ENCODE data around the gene NR3C1.

The NR3C1 gene

GRCh38 chr5:143447983-143448382 lies 44.5 kb upstream of the NR3C1 start:
- Histone ChIP-seq H3K79me2 (ENCODE audit: insufficient read depth, low read length) (no peaks in the 10 kb centered on the region), H3K9me3 (ENCODE audit: insufficient read depth, low read length) (no peaks in the 10 kb centered on the region), H3K36me3 (ENCODE audit: low read length) (no peaks in the 10 kb centered on the region), H3K9ac (ENCODE audit: low read length) (no peak overlapping the region), H2AFZ (ENCODE audit: low read depth, low read length, severe bottlenecking) (peak overlapping the region; percentile 79), H3K27me3 (ENCODE audit: low read length) (no peaks in the 10 kb centered on the region), H3F3A (ENCODE audit: insufficient read depth) (no peaks in the 10 kb centered on the region), H4K20me1 (ENCODE audit: low read depth, low read length) (no peaks in the 10 kb centered on the region), H3K27ac (ENCODE audit: low read depth, low read length) (no peak overlapping the region), H3K4me2 (ENCODE audit: low read depth, low read length, poor library complexity, severe bottlenecking) (no peak overlapping the region), H3K9me2 (replicated peaks; ENCODE audit: insufficient read depth, low read length) (no peaks in the 10 kb centered on the region), H3K4me3 (ENCODE audit: insufficient read depth, low read length, poor library complexity, severe bottlenecking) (no peak overlapping the region)
- no peak for TF ChIP-seq CTCF (IDR thresholded peaks at IDR 0.05; ENCODE audit: insufficient read depth, low read length, poor library complexity, severe bottlenecking)

- no peak overlapping the region for H3K4me3 ChIP-seq (ENCODE audit: insufficient read depth, low read length, poor library complexity, severe bottlenecking)
- no peaks in the 10 kb centered on the region for H3K9me3 ChIP-seq (ENCODE audit: insufficient read depth, low read length)
- H3K4me2 ChIP-seq (ENCODE audit: low read depth, low read length, poor library complexity, severe bottlenecking), result no peak overlapping the region
- H2AFZ ChIP-seq (ENCODE audit: low read depth, low read length, severe bottlenecking), result no peak overlapping the region
- no peaks in the 10 kb centered on the region for H3F3A ChIP-seq (ENCODE audit: insufficient read depth)
- no peaks in the 10 kb centered on the region for H3K79me2 ChIP-seq (ENCODE audit: insufficient read depth, low read length)
- no peak overlapping the region for H3K27ac ChIP-seq (ENCODE audit: low read depth, low read length)
- no peak for TF ChIP-seq EZH2phosphoT487 (conservative IDR thresholded peaks at IDR 0.05; ENCODE audit: low read length)
- no peak for TF ChIP-seq CTCF (IDR thresholded peaks at IDR 0.05; ENCODE audit: insufficient read depth, low read length, poor library complexity, severe bottlenecking)
- H3K27me3 ChIP-seq (ENCODE audit: low read length), result no peaks in the 10 kb centered on the region
- no peak overlapping the region for H3K9ac ChIP-seq (ENCODE audit: low read length)
- H3K9me2 ChIP-seq (replicated peaks; ENCODE audit: insufficient read depth, low read length), result no peaks in the 10 kb centered on the region
- no peaks in the 10 kb centered on the region for H3K36me3 ChIP-seq (ENCODE audit: low read length)
- no peaks in the 10 kb centered on the region for H4K20me1 ChIP-seq (ENCODE audit: low read depth, low read length)
Observed at GRCh38 chr5:143446535-143447226, 43.2 kb upstream of the NR3C1 start.

GRCh38 chr5:143445776-143446175 lies 42.3 kb upstream of the NR3C1 start:
- peak overlapping the region; percentile 37 for H2AFZ ChIP-seq (ENCODE audit: low read depth, low read length, severe bottlenecking)
- H4K20me1 ChIP-seq (ENCODE audit: low read depth, low read length), result no peaks in the 10 kb centered on the region
- no peaks in the 10 kb centered on the region for H3K79me2 ChIP-seq (ENCODE audit: insufficient read depth, low read length)
- no peak overlapping the region for H3K27ac ChIP-seq (ENCODE audit: low read depth, low read length)
- no peak overlapping the region for H3K4me3 ChIP-seq (ENCODE audit: insufficient read depth, low read length, poor library complexity, severe bottlenecking)
- H3F3A ChIP-seq (ENCODE audit: insufficient read depth), result no peaks in the 10 kb centered on the region
- no peaks in the 10 kb centered on the region for H3K9me2 ChIP-seq (replicated peaks; ENCODE audit: insufficient read depth, low read length)
- H3K36me3 ChIP-seq (ENCODE audit: low read length), result no peaks in the 10 kb centered on the region
- H3K27me3 ChIP-seq (ENCODE audit: low read length), result no peaks in the 10 kb centered on the region
- no peaks in the 10 kb centered on the region for H3K9me3 ChIP-seq (ENCODE audit: insufficient read depth, low read length)
- no peak for TF ChIP-seq EZH2phosphoT487 (conservative IDR thresholded peaks at IDR 0.05; ENCODE audit: low read length)
- no peak for TF ChIP-seq CTCF (IDR thresholded peaks at IDR 0.05; ENCODE audit: insufficient read depth, low read length, poor library complexity, severe bottlenecking)
- H3K9ac ChIP-seq (ENCODE audit: low read length), result no peak overlapping the region
- no peak overlapping the region for H3K4me2 ChIP-seq (ENCODE audit: low read depth, low read length, poor library complexity, severe bottlenecking)
